ENCODE measurements around the gene ACTR3.

ACTR3 gene

DNA sequence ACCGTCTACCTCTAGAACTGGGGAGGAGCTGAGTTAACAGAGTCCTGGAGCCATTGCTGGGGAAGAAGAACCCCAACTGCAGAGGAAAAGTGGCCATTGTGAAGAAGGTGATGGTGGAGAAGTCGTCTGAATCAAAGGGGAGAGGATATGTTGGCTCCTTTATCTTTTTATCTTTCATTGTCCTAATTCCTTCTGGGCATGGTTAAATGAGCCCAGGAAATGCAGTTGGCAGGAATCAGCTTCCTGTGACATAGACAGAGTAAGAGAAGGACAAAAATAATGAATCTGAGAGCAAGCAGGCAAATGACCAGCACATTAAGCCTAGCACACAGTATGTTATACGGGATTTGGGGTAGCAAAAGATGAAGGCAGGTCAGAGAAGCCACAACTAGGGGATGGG, 16.0 kb upstream of the ACTR3 start:
- in situ Hi-C loops (cut with MboI; ENCODE audit: low sequenced_read_pairs), result no loop called here

DNA sequence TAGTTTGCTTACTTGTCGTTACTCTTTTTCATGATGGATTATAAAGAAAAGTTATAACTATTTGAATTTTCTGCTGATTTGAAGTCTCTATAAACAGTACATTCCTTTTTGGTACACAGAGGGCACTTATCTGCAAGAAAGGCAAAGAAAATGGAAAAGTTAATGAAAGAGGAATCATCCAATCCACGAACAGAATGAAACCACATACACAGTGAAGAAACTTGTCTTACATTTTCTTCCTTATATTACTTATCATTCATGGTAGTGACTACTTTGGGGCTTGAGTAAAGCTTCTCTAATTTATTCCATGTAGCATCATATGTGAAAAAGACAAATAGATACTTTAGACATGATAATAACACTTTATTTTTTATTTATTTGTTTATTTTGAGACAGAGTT, 14.8 kb upstream of the ACTR3 start:
- in situ Hi-C loops (cut with MboI; ENCODE audit: low sequenced_read_pairs), result no loop called here

DNA sequence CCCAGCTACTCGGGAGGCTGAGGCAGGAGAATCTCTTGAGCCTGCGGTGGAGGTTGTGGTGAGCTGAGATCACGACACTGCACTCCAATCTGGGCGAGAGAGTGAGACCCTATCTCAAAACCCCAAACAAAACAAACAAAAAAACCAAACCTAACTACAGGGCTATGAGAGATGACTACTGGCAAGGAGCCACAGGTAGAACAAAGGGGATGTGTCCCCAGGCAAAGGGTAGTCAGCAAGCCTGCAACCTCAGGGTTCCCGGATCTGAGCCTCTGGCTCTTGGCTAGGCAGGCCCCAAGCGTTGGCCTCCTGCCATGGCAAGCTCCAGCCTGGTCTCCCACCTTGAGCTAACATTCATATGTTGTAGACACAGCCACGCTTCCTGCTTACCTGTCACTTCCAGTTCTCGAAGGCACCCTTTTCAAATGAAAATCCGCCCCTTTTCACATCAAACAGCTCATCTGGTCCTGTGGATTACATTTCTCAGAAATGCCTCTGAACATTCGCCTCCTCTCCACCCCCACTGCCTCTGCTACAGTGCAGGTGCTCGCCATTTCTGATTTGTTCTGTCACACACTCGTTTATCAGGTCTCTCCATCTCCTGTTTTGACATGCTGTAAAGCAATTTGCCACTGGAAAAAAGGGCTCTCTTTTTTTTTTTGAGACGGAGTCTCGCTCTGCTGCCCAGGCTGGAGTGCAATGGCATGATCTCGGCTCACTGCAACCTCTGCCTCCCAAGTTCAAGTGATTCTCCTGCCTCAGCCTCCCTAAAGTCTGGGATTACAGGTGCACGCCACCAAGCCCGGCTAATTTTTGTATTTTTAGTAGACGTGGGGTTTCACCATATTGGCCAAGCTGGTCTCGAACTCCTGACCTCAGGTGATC, 13.1 kb upstream of the ACTR3 start:
- in situ Hi-C loops (cut with MboI; ENCODE audit: low sequenced_read_pairs), result no loop called here

DNA sequence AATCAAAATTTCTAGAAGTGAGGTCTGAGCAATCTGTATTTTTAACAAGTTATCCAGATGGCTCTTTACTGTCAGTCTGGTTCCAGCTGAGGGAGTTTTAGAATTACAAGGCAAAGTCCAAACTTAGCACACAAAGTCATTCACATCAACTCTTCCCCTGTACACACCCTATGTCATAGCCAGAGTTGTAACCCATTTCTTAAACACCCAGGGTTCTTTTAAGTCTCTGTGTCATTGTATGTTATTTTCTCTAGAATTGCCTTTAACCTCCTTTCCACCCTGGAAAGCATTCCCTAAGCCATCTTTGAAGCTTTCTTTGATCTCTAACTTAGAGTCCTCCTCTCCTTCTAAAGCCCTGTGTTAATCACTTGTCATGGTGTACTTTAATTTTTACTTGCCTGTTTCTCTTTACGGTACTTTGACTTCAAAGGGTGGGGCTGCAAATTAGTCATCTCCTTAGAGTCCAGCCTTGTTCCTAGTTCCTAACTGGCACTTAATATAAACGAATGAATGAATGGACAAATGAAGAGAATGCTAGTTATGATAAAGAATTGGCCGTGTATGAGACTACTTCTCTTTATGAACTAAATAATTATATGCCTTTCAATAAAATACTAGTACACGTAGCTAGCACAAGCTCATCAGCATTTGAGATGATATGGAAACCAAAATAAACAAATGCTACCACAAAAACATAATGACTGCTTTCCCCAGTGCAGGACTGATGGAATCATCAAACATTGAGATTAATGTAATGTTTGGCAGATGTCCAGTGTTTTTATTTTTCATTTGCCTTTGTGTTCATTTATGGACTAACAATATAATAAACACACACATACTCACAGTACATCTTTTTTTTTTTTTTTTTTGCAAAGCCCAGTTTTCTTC, 11.9 kb upstream of the ACTR3 start:
- in situ Hi-C loops (cut with MboI; ENCODE audit: low sequenced_read_pairs), result no loop called here

DNA sequence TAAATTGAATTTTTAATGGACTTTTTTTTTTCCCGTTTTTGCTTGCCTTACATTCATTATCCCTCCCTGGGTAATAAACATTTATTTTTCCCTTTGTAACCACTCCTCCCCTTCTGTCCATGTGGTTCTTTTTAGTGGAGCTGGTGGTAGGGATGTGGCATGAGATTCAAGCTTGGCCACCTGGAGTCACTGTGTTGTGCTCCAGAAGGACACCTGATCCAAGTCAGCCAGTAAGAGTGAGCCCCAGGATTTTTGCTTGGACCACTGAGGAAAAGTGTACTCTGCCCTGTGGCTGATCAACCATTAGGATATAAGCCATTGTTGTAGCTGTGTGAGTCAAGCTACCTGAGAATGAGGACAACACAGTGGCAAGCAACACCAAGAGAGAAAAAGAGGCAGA, 11.1 kb upstream of the ACTR3 start:
- in situ Hi-C loops (cut with MboI; ENCODE audit: low sequenced_read_pairs), result no loop called here

DNA sequence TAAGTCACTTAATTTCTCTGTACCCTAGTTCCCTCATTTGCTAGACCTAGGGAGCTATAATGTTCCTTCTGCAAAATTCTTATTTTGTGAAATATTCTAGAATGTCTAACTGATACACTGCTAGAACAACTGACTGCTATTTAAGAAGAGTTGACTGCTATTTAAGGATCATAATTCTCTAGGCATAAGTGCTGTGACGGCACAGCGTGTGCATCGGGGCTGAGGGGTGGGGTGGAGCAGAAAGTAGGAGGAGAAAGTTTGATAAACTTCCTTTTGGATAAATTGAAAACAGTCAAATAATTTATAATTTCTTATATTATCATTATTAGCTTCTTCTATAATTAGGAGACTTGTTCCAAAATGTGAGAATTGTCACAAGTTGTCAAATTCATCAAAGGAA, 10.4 kb upstream of the ACTR3 start:
- in situ Hi-C loops (cut with MboI; ENCODE audit: low sequenced_read_pairs), result no loop called here

DNA sequence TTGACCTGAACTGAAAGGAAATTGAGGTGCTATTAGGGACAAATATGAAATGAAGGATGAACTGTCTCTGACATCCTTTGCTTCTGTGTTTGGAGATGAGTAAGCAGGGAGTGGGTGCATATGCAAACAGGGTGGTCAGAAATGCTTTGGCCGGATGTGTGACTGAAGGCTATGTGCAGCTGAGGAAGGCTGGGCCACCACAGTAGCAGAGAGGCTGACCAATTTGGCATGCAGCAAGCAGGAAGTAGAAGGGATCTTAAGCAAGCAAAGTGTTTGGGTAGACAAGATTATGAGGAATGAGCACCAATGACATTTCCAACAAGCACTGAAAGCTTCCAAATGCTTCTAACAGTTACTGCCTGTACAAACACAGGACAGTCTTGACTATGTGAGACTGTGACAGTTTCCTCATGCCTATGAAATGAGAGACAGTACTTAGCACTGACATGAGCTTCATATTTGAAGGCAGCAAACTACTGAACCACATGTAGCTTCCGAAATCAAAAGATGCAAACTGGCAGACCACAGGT, 3.3 kb upstream of the ACTR3 start:
- in situ Hi-C loops (cut with MboI; ENCODE audit: low sequenced_read_pairs), result no loop called here

DNA sequence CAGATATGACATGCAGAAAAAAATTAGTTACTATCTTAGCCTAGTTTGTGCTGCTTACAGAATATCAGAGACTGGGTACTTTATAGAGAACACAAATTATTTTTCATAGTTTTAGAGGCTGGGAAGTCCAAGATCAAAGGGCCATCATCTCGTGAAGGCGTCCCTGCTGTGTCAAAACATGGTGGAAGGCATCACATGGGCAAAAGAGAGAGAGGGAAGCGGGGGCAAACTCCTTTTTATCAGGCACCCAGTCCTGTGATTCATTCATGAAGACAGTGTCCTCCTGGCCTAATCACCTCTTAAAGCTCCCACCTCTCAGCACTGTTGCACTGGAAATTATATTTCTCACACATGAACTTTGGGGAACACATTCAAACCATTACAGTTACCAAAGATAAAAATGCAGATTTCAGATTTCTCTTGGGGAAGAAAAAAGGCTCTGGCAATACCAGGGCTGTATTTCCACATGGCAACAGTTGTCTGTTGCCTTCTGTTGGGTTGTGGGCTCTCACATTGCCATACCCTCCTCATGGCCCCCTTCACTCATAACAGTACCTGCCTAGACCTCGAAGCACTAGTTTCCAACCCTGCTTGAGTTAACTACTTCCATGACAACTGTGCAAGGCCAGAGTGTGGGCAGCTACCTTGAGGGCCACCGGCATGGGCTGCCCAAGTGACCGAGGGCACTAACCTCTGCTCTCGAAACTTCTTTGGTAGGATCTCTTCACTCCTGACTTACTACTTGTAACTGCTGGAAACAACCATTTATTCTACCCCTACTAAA, 2.7 kb upstream of the ACTR3 start:
- in situ Hi-C loops (cut with MboI; ENCODE audit: low sequenced_read_pairs), result no loop called here

DNA sequence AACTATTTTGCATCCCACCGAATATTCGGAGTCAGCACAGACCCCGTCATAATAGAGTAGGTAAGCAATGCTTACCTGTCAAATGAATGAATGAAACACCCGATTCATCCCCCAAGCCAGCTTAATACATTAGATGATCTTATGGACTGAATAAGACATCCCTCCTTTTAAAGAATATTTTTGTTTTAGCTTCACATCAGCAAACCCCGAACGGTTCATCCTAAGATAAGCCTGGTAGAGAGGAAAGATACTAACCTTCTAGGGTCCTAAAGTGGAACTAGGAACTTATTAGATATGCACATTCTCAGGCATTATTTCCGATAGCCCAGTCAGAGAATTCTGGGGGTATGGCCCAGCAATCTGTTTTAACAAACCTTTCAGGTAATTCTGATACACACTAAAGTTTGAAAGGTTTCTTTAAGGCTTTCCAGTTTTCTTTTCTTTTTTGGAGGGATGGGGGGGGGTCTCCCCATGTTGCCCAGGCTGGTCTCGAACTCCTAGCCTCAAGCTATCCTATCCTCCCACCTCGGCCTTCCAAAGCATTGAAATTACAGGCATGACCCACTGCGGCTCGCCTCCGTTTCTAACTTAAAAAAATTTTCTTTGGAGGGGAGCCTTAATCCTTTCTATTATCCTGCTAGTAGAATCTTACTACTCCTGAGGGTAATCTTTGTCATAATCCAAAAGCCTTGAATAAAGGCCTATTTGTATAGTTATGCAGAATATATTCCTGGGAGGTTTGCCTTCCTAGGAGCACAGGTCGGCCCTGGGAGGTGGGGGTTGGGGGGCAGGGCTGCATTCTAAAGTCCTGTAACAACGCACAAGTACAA, 1.0 kb upstream of the ACTR3 start:
- in situ Hi-C loops (cut with MboI; ENCODE audit: low sequenced_read_pairs), result no loop called here

DNA sequence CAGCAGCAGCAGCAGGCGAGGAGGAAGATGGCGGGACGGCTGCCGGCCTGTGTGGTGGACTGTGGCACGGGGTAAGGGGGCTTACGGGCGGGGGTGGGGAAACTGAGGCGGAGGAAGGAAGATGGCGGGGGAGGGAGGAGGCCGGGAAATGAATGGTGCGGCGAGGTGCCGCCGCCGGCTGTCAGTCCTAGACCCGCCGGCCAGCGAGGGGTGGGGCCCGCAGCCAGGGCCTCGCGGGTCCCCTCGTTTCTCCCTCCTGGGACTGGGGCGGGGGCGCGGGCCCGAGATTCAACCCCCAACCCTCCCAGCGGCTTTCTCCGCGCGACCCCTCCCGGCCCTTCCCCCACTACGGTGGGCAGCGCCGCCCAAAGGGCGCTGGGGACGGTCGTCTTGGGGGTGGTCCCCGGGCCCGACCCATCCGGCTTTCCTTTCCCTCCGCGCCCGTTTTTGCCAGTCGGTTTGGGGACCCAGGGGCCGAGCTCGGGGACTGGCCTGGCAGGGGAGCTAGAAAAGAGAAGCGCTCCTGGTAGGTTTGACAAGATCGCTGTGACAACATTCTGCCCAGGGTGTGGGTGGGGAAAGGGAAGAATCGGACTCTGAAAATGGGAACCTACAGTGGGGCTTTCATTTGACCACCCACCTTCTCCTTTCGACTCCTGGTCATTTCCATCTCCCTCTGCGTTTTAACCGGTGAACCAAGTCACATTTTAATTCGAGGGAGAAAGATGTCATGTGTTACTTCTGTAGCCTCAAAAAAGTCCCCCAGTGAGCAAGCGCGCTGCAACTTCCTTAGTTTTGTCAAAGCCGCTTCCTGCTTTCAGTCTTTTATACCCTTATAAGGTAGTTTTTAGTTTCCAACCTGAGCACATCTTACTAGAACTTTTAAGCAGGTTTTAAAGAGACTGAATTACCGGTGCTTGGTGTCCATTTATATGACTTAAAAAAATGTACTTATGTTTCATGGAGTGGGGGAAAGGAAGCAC, 655 bp downstream of the ACTR3 start:
- in situ Hi-C loops (cut with MboI; ENCODE audit: low sequenced_read_pairs), result no loop called here

DNA sequence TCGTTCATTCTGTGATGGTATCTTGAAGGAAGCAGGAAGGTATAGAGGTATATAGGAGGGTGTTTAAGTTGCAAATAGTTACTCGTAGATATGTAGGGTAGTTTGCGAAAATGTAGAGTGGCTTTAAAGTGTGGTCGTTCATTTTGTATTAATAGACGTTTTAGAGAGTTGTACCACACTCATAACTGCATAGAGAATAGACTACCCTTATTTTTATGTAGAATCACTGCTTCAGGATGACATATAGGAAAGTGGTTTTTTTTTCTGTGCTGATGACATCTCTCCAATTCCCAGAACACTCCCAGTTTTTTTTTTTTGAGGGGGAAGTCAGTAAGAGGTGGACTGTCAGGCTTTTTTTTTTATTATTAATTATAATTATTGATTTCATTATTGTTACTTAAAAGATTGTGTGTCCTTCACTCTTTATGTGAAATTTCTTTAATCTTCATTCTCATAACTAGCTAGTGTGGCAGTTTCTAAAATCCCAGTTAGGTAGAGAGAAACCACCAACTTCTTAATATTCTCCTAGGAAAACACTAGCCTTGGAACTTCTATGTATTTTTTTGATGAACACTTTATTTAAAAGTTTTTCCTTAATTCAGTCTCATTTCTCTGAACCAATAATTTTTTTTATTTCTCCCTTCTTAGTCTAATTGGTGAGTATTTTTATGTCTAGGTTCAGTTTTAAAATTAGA, 1.5 kb downstream of the ACTR3 start:
- in situ Hi-C loops (cut with MboI; ENCODE audit: low sequenced_read_pairs), result no loop called here

DNA sequence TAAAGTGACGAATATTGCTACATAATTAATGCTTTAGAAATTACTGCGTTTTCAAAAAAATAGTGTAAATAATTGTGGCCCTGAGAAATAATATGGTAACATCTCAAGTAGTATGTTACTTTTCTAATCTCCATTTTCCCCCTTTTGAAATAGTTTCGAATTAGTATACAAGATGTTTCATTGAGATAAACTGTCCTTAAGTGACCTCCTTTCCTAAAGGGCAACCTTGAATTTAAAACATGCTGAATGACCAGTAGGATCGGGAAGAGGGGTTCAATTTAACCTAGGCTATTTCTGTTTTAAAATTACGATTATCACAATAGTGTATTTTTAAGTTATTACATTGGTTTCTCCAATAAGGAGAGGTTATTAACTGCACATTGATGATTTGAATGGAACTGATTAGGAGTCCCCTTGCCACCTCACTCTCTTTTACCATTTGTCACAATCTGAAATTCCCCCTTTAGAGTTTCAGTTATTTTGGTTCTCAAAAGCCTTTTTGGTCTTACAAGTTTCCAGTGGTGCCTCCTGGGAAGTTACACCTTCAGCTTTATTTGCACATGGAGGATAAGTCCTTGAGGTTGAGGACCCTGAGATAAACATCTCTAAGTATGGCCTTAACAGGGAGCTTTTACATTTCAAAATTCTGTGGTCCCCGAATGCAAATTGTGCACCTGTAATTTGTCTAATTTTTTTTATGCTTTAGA, 2.3 kb downstream of the ACTR3 start:
- in situ Hi-C loops (cut with MboI; ENCODE audit: low sequenced_read_pairs), result no loop called here

DNA sequence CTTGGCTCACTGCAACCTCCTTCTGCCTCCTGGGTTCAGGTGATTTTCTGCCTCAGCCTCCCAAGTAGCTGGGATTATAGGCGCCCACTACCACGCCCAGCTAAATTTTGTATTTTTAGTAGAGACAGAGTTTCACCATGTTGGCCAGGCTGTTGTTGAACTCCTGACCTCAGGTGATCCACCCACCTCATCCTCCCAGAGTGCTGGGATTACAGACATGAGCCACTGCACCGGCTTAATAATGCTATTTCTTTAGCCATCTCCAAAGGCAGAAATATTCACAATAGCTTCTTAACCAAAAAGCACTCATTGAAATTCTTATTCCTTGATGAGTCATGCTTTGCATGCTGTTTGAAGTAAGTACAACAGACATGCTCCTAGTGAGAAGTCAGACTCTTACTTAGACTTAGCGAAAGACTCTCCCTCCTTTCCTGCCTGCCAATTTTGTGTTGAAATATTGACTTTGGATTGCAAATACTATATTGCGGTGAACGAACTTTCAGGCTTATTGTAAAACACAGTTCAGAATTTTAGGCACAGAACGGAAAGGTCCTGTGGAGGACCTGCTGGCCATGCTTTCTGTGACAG, 4.4 kb downstream of the ACTR3 start:
- in situ Hi-C loops (cut with MboI; ENCODE audit: low sequenced_read_pairs), result no loop called here

DNA sequence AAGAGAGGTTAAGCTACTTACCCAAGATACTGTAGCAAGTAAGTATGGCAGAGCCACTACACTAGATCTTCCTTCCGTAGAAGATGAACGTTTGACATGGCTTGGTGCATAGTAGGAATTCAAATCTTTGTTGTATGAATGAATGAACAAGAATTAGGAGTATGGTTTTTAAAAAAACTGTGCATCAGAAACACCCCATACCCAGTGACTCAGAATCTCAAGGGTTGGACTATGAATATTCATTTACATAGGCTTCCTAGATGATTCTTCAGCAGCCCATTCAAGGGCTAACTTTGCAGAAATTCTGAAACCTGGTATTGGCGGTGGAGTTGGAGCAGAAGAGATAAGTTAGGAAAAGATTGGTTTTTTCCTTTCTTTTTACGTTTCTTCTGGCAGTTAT, 5.4 kb downstream of the ACTR3 start:
- in situ Hi-C loops (cut with MboI; ENCODE audit: low sequenced_read_pairs), result no loop called here

DNA sequence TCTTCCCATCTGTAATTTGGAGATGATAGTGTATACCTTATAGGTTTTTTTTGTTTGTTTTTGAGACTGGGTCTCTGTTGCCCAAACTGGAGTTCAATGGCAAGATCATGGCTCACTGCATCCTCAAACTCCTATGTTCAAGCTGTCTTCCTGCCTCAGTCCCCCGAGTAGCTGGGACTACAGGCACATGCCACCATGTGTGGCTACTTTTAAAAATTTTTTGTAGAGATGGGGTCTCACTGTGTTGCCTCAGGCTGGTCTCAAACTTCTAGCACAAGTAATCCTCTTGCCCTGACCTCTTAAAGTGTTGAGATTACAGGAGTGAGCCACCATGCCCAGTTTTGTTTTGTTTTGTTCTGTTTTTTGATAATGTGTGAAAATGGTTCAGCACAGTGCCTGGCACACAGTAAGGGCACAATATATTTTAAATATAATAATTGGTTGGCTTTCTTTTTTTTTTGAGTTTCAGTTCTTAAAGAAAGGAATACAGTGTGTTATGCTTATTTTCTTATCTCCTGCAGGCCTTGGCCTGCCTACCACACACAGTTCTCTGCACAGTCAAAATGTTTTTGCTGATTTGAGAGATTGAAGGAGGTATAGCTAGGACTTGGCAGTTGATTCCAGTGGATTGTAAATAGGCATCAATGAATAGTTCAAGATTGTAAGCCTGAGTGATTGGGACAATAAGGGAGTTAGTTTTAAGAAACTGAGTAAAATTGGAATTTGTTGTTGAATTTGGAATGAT, 6.1 kb downstream of the ACTR3 start:
- in situ Hi-C loops (cut with MboI; ENCODE audit: low sequenced_read_pairs), result no loop called here

DNA sequence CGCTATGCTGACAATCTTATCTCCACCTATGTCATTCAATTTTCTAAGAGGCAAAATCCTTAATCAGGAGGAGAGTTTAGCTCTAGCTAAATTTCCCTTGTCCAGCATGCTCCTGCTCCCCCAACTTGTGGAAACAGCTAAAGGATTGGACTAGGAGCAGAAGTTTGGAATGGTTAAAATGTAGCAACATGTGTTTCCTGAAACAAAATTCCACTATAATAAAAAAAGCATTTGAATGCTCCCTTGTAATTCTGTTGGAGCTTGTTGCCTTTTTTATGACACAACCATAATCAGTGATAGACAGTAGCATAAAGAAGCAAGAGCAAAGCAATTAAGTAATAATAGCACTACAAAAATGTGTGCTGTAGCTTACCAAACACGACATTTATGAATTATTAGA, 6.9 kb downstream of the ACTR3 start:
- in situ Hi-C loops (cut with MboI; ENCODE audit: low sequenced_read_pairs), result no loop called here

DNA sequence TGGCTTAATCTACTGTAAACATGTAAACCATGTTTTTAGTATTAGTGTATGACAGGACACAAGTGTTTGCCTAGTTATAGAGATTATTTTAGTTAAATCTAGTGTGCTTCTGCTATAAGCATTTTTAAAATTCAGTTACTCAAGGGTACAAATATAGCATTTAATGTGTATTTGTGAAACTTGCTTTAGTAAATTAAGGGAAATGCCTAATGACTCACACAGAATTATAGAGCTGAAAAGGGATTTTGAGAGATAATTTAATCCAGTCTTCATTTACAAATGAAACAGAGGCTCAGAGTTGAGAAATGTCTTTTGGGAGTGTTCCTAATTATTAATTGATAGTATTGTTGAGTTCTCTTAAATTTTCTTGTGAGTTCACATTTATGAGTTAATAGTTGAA, 8.2 kb downstream of the ACTR3 start:
- in situ Hi-C loops (cut with MboI; ENCODE audit: low sequenced_read_pairs), result no loop called here
